Skeletal muscle tissue (tissue), 4 donors: ENCODE data around the gene JUP. TPM values are rescaled to one million over a fixed set of nuclear protein-coding genes. Genes with fewer than 3 reads are reported as not detected.

Source experiments
- H3K27ac ChIP-seq: one replicate; pipeline ENCODE4 v1.7.0; 2013; ENCODE audit warnings: mild to moderate bottlenecking, low read depth, low read length, inconsistent platforms
- H3K27me3 ChIP-seq, 3 donors: one replicate each; pipeline ENCODE4 v1.7.0; 2013; ENCODE audit warnings: low read length in 3 of 3; ENCODE audit not compliant: control insufficient read depth in 3 of 3, insufficient read depth in 3 of 3
- H3K36me3 ChIP-seq, 3 donors: one replicate each; pipeline ENCODE4 v1.7.0; 2013; ENCODE audit warnings: low read length in 3 of 3; ENCODE audit not compliant: control insufficient read depth in 3 of 3, insufficient read depth in 3 of 3
- H3K4me1 ChIP-seq, 3 donors: one replicate each; pipeline ENCODE4 v1.7.0; 2013; ENCODE audit warnings: low read length in 3 of 3, mild to moderate bottlenecking in 3 of 3; ENCODE audit not compliant: control insufficient read depth in 3 of 3, insufficient read depth in 3 of 3
- H3K4me3 ChIP-seq, 3 donors: one replicate each; pipeline ENCODE4 v1.7.0; 2013; ENCODE audit warnings: low read length in 3 of 3
- H3K9ac ChIP-seq, 3 donors: one replicate each; pipeline ENCODE4 v1.7.0; 2013; ENCODE audit warnings: low read length in 3 of 3, mild to moderate bottlenecking in 3 of 3, moderate library complexity in 2 of 3, low read depth in 1 of 3
- H3K9me3 ChIP-seq, 3 donors: one replicate each; pipeline ENCODE4 v1.7.0; 2013; ENCODE audit warnings: low read length in 3 of 3; ENCODE audit not compliant: control insufficient read depth in 3 of 3
- total RNA-seq: library from RNA; depleted of rRNA; stranded (reverse); fragments of >200 nt; gene quantifications from one replicate; pipeline ENCODE4 v1.2.3, GENCODE V29; 2014
- donor health status: Osteomylitis.

Gene JUP
- total RNA-seq, 1 donor from 2014 or later = 24.5 TPM

DNA sequence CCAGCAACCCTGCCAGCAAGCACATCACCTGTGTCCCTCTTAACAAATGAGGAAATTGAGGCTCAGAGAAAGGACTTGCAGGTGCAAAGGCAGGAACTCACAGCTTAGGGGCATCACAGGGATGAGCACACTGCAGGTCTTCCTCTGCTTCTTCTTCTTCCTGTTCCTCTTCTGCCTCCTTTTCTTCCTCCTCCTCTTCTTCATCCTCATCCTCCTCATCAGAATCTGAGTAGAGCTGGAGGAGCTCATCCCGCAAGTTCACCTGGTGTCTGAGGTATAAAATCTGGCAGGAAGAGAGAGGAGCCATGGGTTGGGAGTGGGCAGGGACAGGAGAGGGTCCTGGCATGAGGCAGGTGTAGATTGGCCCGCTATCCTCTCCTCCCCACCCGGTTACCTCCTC is 54.7 kb downstream of the JUP start:
- Histone ChIP-seq H3K36me3 (no peaks in the 10 kb centered on the region), H3K27me3 (peaks cover 46 to 63% (median 49%) of the 10 kb centered on the region in 3 donors), H3K4me3 (no peak overlapping the region), H3K9me3 (no peaks in the 10 kb centered on the region), H3K27ac (no peak overlapping the region), H3K4me1 (peaks cover 8 to 14% (median 12%) of the 10 kb centered on the region in 3 donors), H3K9ac (no peak overlapping the region)

- no peaks in the 10 kb centered on the region for H3K36me3 ChIP-seq
- no peak overlapping the region for H3K27ac ChIP-seq
- peaks cover 8 to 14% (median 12%) of the 10 kb centered on the region in 3 donors for H3K4me1 ChIP-seq
- peaks cover 34 to 52% (median 36%) of the 10 kb centered on the region in 3 donors for H3K27me3 ChIP-seq
- H3K4me3 ChIP-seq = no peak overlapping the region
- H3K9me3 ChIP-seq = no peaks in the 10 kb centered on the region
- H3K9ac ChIP-seq = no peak overlapping the region
These were observed 56.0 kb downstream of the JUP start for GRCh38 chr17:41730479-41730878.

- Histone ChIP-seq H3K4me3 (no peak overlapping the region), H3K36me3 (no peaks in the 10 kb centered on the region), H3K4me1 (no peaks in the 10 kb centered on the region), H3K9ac (no peak overlapping the region), H3K27me3 (peaks cover 14 to 44% (median 19%) of the 10 kb centered on the region in 3 donors), H3K9me3 (no peaks in the 10 kb centered on the region), H3K27ac (no peak overlapping the region)
These were observed 58.5 kb downstream of the JUP start for GRCh38 chr17:41728056-41728455.

DNA sequence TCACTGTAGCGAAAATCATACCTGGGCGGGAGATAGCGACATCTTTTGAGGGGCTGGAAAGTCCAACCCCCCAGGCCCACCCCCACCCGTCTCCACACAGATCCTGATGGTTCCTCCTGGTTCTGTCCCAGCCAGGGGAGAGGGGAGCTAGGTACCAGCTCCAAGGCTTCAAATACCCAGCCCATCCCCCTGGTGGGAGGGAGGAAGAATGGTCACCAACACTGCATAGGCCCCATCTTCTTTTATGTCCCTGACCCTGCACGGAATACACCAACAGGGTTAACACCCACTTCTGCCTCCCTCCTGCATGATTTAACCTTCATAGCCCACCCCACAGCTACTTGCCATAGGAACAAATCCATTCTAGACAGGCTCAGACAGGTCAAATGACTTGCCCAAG is 61.4 kb downstream of the JUP start:
- Histone ChIP-seq H3K4me1 (no peaks in the 10 kb centered on the region), H3K27me3 (peaks cover 0 to 18% (median 4%) of the 10 kb centered on the region in 3 donors), H3K27ac (no peak overlapping the region), H3K9me3 (no peaks in the 10 kb centered on the region), H3K4me3 (no peak overlapping the region), H3K36me3 (no peaks in the 10 kb centered on the region), H3K9ac (no peak overlapping the region)

DNA sequence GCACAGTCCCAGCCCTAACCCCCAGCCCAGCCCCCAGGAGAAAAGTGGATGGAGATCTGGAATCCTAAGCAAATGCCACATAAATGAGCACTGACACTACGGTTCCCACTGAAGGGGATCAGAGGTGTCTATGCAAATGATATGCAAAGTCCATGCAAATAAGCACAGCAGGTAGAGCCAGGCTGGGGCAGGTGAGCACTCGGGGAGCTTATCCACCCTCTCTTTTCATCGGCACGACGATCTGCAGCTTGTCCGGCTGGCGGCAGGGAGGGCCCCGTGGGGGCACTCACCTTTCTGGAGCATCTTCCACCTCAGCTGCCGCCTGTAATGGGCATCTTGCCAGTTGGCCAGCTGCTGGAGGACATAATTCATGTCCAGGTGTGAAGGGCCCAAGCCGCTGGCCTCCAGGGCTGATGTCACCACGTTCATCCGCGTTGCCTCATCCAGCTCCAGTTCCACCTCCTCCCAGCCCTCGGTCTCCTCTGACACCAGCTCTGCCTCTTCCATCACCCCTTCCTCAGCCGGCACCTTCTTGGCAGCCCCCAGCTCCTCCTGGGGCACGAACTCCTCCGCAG is 61.9 kb downstream of the JUP start:
- Histone ChIP-seq H3K36me3 (no peaks in the 10 kb centered on the region), H3K9me3 (no peaks in the 10 kb centered on the region), H3K27me3 (peaks cover 0 to 17% (median 3%) of the 10 kb centered on the region in 3 donors), H3K4me1 (no peaks in the 10 kb centered on the region), H3K4me3 (no peak overlapping the region), H3K9ac (no peak overlapping the region), H3K27ac (no peak overlapping the region)

DNA sequence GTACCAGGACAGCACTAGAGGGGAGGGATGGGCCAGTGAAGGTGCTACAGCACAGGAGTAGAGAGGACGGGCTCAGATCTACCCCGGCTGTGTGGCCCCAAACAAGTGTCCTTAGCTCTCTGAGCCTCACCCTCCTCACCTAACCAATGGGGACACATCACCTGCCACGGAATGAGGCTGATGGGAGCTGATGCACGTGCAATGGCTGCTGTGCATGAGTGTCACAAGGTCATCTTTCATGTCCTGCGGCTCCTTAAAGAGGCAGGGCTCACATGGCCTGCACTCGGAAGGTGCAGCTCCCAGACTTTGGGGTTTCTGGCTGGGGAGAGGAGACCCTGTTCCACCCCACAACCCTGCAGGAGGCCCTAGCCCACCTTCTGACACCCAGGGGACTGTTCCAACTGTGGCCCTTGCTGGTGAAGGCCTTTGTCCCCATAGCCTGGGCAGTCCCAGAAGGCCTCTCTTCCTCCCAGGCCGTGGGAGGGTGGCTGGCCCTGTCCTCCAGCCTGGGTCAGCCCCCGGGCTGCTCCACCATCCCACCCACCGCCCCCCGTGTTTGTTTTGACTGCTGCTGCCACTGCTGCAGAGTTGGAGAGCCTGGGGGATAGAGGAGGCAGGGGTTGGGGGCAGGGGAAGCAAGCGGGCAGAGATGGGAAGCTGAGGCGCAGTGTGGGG is 62.6 kb downstream of the JUP start:
- Histone ChIP-seq H3K4me3 (no peak overlapping the region), H3K36me3 (no peaks in the 10 kb centered on the region), H3K27me3 (peaks cover 0 to 17% (median 3%) of the 10 kb centered on the region in 3 donors), H3K27ac (no peak overlapping the region), H3K9me3 (no peaks in the 10 kb centered on the region), H3K9ac (no peak overlapping the region), H3K4me1 (no peaks in the 10 kb centered on the region)

- no peak overlapping the region for H3K27ac ChIP-seq
- H3K36me3 ChIP-seq = no peaks in the 10 kb centered on the region
These were observed 64.3 kb downstream of the JUP start for GRCh38 chr17:41722231-41722630.

GRCh38 chr17:41718287-41718645 is 68.2 kb downstream of the JUP start:
- Histone ChIP-seq H3K4me1 (no peaks in the 10 kb centered on the region), H3K9ac (no peak overlapping the region), H3K27me3 (no peaks in the 10 kb centered on the region), H3K36me3 (no peaks in the 10 kb centered on the region), H3K4me3 (no peak overlapping the region), H3K9me3 (no peaks in the 10 kb centered on the region), H3K27ac (no peak overlapping the region)

More at GRCh38 chr17:41722231-41722630, 64.3 kb downstream of the JUP start:
- Histone ChIP-seq H3K9me3 (no peaks in the 10 kb centered on the region), H3K9ac (no peak overlapping the region), H3K4me1 (no peaks in the 10 kb centered on the region), H3K27me3 (peaks cover 0 to 13% (median 3%) of the 10 kb centered on the region in 3 donors), H3K4me3 (no peak overlapping the region)

- H3K4me3 ChIP-seq = no peak overlapping the region
- no peaks in the 10 kb centered on the region for H3K36me3 ChIP-seq
- no peak overlapping the region for H3K9ac ChIP-seq
- no peaks in the 10 kb centered on the region for H3K27me3 ChIP-seq
- no peaks in the 10 kb centered on the region for H3K9me3 ChIP-seq
- H3K27ac ChIP-seq = no peak overlapping the region
- no peaks in the 10 kb centered on the region for H3K4me1 ChIP-seq
These were observed 68.9 kb downstream of the JUP start for GRCh38 chr17:41717408-41718286.
